Measurements from ENCODE around the gene ADAM20. TPM values are rescaled to one million over a fixed set of nuclear protein-coding genes. Genes with fewer than 3 reads are reported as not detected.

Gene ADAM20
- total RNA-seq, 4 donors from 2014 or later = 1.4 to 1.7 TPM; not detected in 2

- in situ Hi-C loops (cut with MboI; ENCODE audit: low pct_ligation_motif_present in 1 of 4, low pct_unique_long_range_greater_than_20kb in 1 of 4, low sequenced_read_pairs in 3 of 4) (loop anchor here in 1 of 4 donors (25.0 kb wide), 1 partner anchor 219 kb away; no protein-coding TSS in a partner anchor), intact Hi-C loops (cut with DNase I; ENCODE audit: low total_unique reads) (no loop called here)
- Histone ChIP-seq H3K9me3 (no peaks in the 10 kb centered on the region), H3K4me1 (no peaks in the 10 kb centered on the region), H3K4me3 (no peak overlapping the region), H3K27ac (no peak overlapping the region), H3K36me3 (no peaks in the 10 kb centered on the region), H3K27me3 (no peaks in the 10 kb centered on the region)
- DNase-seq = no peak
- TF ChIP-seq EP300 (IDR thresholded peaks at IDR 0.05; ENCODE audit: low read depth) = no peak
- TF ChIP-seq POLR2AphosphoS5 (IDR thresholded peaks at IDR 0.05) = no peak
- TF ChIP-seq POLR2A (IDR thresholded peaks at IDR 0.05) = no peak
- no peak for TF ChIP-seq CTCF (IDR thresholded peaks at IDR 0.05)
- WGBS, 2 donors (ENCODE audit: low coverage in 1 of 2) = 62% methylated on average over 19 of the region's 19 CpGs; no CpG with 5 or more reads in 1 of the 2 donors
Observed at GRCh38 chr14:70555890-70556289, 21.1 kb upstream of the ADAM20 start.

- H3K27ac ChIP-seq = no peak overlapping the region
- DNase-seq = no peak
- WGBS, 2 donors (ENCODE audit: low coverage in 1 of 2) = 56 to 87% methylated on average over 3 to 5 of the region's 5 CpGs
- no peaks in the 10 kb centered on the region for H3K9me3 ChIP-seq
- H3K4me3 ChIP-seq = no peak overlapping the region
- TF ChIP-seq CTCF (IDR thresholded peaks at IDR 0.05) = no peak
- no peaks in the 10 kb centered on the region for H3K36me3 ChIP-seq
- no peaks in the 10 kb centered on the region for H3K27me3 ChIP-seq
- in situ Hi-C loops (cut with MboI; ENCODE audit: low pct_ligation_motif_present in 1 of 4, low pct_unique_long_range_greater_than_20kb in 1 of 4, low sequenced_read_pairs in 3 of 4) (no loop called here), intact Hi-C loops (cut with DNase I; ENCODE audit: low total_unique reads) (no loop called here)
- H3K4me1 ChIP-seq = no peaks in the 10 kb centered on the region
Observed at GRCh38 chr14:70538087-70538486, 3.3 kb upstream of the ADAM20 start.

- intact Hi-C loops (cut with DNase I; ENCODE audit: low total_unique reads) = no loop called here
- Histone ChIP-seq H3K4me1 (no peaks in the 10 kb centered on the region), H3K27ac (no peak overlapping the region), H3K27me3 (no peaks in the 10 kb centered on the region), H3K4me3 (no peak overlapping the region), H3K36me3 (no peaks in the 10 kb centered on the region), H3K9me3 (no peaks in the 10 kb centered on the region)
- TF ChIP-seq POLR2AphosphoS5 (IDR thresholded peaks at IDR 0.05) (no peak), POLR2A (IDR thresholded peaks at IDR 0.05) (no peak), CTCF (IDR thresholded peaks at IDR 0.05) (no peak), EP300 (IDR thresholded peaks at IDR 0.05; ENCODE audit: low read depth) (no peak)
- 43 to 85% methylated on average over 1 of the region's 1 CpG for WGBS, 2 donors (ENCODE audit: low coverage in 1 of 2)
- DNase-seq = no peak
- in situ Hi-C loops (cut with MboI; ENCODE audit: low pct_ligation_motif_present in 1 of 4, low pct_unique_long_range_greater_than_20kb in 1 of 4, low sequenced_read_pairs in 3 of 4) = no loop called here
Observed at GRCh38 chr14:70536830-70537229, 2.0 kb upstream of the ADAM20 start.

GRCh38 chr14:70530417-70530816, 4.4 kb downstream of the ADAM20 start:
- H3K4me1 ChIP-seq = no peaks in the 10 kb centered on the region
- H3K36me3 ChIP-seq = no peaks in the 10 kb centered on the region
- intact Hi-C loops (cut with DNase I; ENCODE audit: low total_unique reads) (no loop called here), in situ Hi-C loops (cut with MboI; ENCODE audit: low pct_ligation_motif_present in 1 of 4, low pct_unique_long_range_greater_than_20kb in 1 of 4, low sequenced_read_pairs in 3 of 4) (no loop called here)
- no peak for DNase-seq
- H3K9me3 ChIP-seq = no peaks in the 10 kb centered on the region
- H3K27ac ChIP-seq = no peak overlapping the region
- no peaks in the 10 kb centered on the region for H3K27me3 ChIP-seq
- 95% methylated on average over 2 of the region's 2 CpGs; no CpG with 5 or more reads in 1 of the 2 donors for WGBS, 2 donors (ENCODE audit: low coverage in 1 of 2)
- no peak overlapping the region for H3K4me3 ChIP-seq
- TF ChIP-seq EP300 (IDR thresholded peaks at IDR 0.05; ENCODE audit: low read depth) = no peak
- TF ChIP-seq POLR2A (IDR thresholded peaks at IDR 0.05) = no peak
- TF ChIP-seq POLR2AphosphoS5 (IDR thresholded peaks at IDR 0.05) = no peak
- TF ChIP-seq CTCF (IDR thresholded peaks at IDR 0.05) = no peak
